ENCODE measurements around the gene COMMD7.

Gene COMMD7

GRCh38 chr20:32667027-32667426 lies 76.2 kb downstream of the COMMD7 start:
- in situ Hi-C loops (cut with HindIII; ENCODE audit: low pct_ligation_motif_present, low sequenced_read_pairs): no loop called here
- no peak for DNase-seq
- no peak overlapping the region for H3K4me3 ChIP-seq (ENCODE audit: low read depth, low read length)
- H3K36me3 ChIP-seq (replicated peaks): no peaks in the 10 kb centered on the region
- no peak overlapping the region for H3K27ac ChIP-seq
- no peak for TF ChIP-seq CTCF (IDR thresholded peaks at IDR 0.05; ENCODE audit: low read depth, low read length, missing control alignments)
- H3K27me3 ChIP-seq (replicated peaks): no peaks in the 10 kb centered on the region

GRCh38 chr20:32664678-32665159 lies 78.5 kb downstream of the COMMD7 start:
- Histone ChIP-seq H3K36me3 (replicated peaks) (no peaks in the 10 kb centered on the region), H3K4me3 (ENCODE audit: low read depth, low read length) (no peak overlapping the region), H3K27me3 (replicated peaks) (no peaks in the 10 kb centered on the region), H3K27ac (no peak overlapping the region)
- DNase-seq: no peak
- in situ Hi-C loops (cut with HindIII; ENCODE audit: low pct_ligation_motif_present, low sequenced_read_pairs): no loop called here
- TF ChIP-seq CTCF (IDR thresholded peaks at IDR 0.05; ENCODE audit: low read depth, low read length, missing control alignments): no peak

GRCh38 chr20:32664012-32664677 lies 79.1 kb downstream of the COMMD7 start:
- Histone ChIP-seq H3K27ac (no peak overlapping the region), H3K36me3 (replicated peaks) (no peaks in the 10 kb centered on the region), H3K4me3 (ENCODE audit: low read depth, low read length) (no peak overlapping the region), H3K27me3 (replicated peaks) (no peaks in the 10 kb centered on the region)
- in situ Hi-C loops (cut with HindIII; ENCODE audit: low pct_ligation_motif_present, low sequenced_read_pairs): no loop called here
- TF ChIP-seq CTCF (IDR thresholded peaks at IDR 0.05; ENCODE audit: low read depth, low read length, missing control alignments): no peak
- no peak for DNase-seq

- Histone ChIP-seq H3K27me3 (replicated peaks) (no peaks in the 10 kb centered on the region), H3K36me3 (replicated peaks) (no peaks in the 10 kb centered on the region), H3K4me3 (ENCODE audit: low read depth, low read length) (no peak overlapping the region), H3K27ac (no peak overlapping the region)
- TF ChIP-seq CTCF (IDR thresholded peaks at IDR 0.05; ENCODE audit: low read depth, low read length, missing control alignments): no peak
- in situ Hi-C loops (cut with HindIII; ENCODE audit: low pct_ligation_motif_present, low sequenced_read_pairs): no loop called here
- no peak for DNase-seq
Measured at GRCh38 chr20:32663335-32664011, 79.8 kb downstream of the COMMD7 start.

- H3K27me3 ChIP-seq (replicated peaks): no peaks in the 10 kb centered on the region
- H3K36me3 ChIP-seq (replicated peaks): no peaks in the 10 kb centered on the region
- no peak for DNase-seq
- H3K27ac ChIP-seq: no peak overlapping the region
- in situ Hi-C loops (cut with HindIII; ENCODE audit: low pct_ligation_motif_present, low sequenced_read_pairs): no loop called here
- TF ChIP-seq CTCF (IDR thresholded peaks at IDR 0.05; ENCODE audit: low read depth, low read length, missing control alignments): peak; percentile 37
- H3K4me3 ChIP-seq (ENCODE audit: low read depth, low read length): no peak overlapping the region
Measured at GRCh38 chr20:32661820-32662528, 81.3 kb downstream of the COMMD7 start.
